ENCODE results near the gene CPNE8. TPM values are rescaled to one million over a fixed set of nuclear protein-coding genes. Genes with fewer than 3 reads are reported as not detected.
A peak's percentile ranks its signal among the peaks of the same experiment; 100 is the strongest.

Gene CPNE8
- total and polyA plus RNA-seq, 8 donors: 2.3 to 36.5 (median 7.3) TPM

- H3K4me1 ChIP-seq: peaks cover 0 to 31% (median 8%) of the 10 kb centered on the region in 4 donors
- no peaks in the 10 kb centered on the region for H3K36me3 ChIP-seq
- H3K9me3 ChIP-seq: no peaks in the 10 kb centered on the region
- no peak overlapping the region for H3K4me3 ChIP-seq
- DNase-seq: no peak
- no peak for TF ChIP-seq CTCF (IDR thresholded peaks at IDR 0.05)
- no peak for TF ChIP-seq EP300 (IDR thresholded peaks at IDR 0.05)
- TF ChIP-seq POLR2AphosphoS5 (IDR thresholded peaks at IDR 0.05): no peak
- no peak for TF ChIP-seq POLR2A (IDR thresholded peaks at IDR 0.05)
- H3K27ac ChIP-seq: peak overlapping the region in 1 of 5 donors; percentile 49
- intact Hi-C loops (cut with DNase I; ENCODE audit: low total_unique reads): no loop called here
- H3K27me3 ChIP-seq: no peaks in the 10 kb centered on the region
Observed at GRCh38 chr12:38892976-38893375, 12.4 kb downstream of the CPNE8 start.

GRCh38 chr12:38892087-38892786 is 13.2 kb downstream of the CPNE8 start:
- DNase-seq: peak; percentile 33 to 73
- intact Hi-C loops (cut with DNase I; ENCODE audit: low total_unique reads): no loop called here
- no peaks in the 10 kb centered on the region for H3K36me3 ChIP-seq
- peak overlapping the region in 2 of 5 donors; percentile 10 to 49 for H3K27ac ChIP-seq
- H3K4me3 ChIP-seq: no peak overlapping the region
- H3K27me3 ChIP-seq: no peaks in the 10 kb centered on the region
- peaks cover 0 to 31% (median 8%) of the 10 kb centered on the region in 4 donors for H3K4me1 ChIP-seq
- no peaks in the 10 kb centered on the region for H3K9me3 ChIP-seq
- TF ChIP-seq POLR2A (IDR thresholded peaks at IDR 0.05) (no peak), CTCF (IDR thresholded peaks at IDR 0.05) (no peak), POLR2AphosphoS5 (IDR thresholded peaks at IDR 0.05) (peak in 2 of 3 donors; percentile 67 to 79)
- WGBS, 5 donors: 18 to 35% (median 22%) methylated on average over 4 of the region's 4 CpGs

- H3K9me3 ChIP-seq: no peaks in the 10 kb centered on the region
- no peak for TF ChIP-seq EP300 (IDR thresholded peaks at IDR 0.05)
- no peak for TF ChIP-seq POLR2AphosphoS5 (IDR thresholded peaks at IDR 0.05)
- TF ChIP-seq CTCF (IDR thresholded peaks at IDR 0.05): no peak
- TF ChIP-seq POLR2A (IDR thresholded peaks at IDR 0.05): no peak
- intact Hi-C loops (cut with DNase I; ENCODE audit: low total_unique reads): no loop called here
- WGBS, 5 donors: 51 to 73% (median 64%) methylated on average over 1 of the region's 1 CpG
- DNase-seq: peak in 1 of 2 donors; percentile 13
- no peaks in the 10 kb centered on the region for H3K36me3 ChIP-seq
- H3K27me3 ChIP-seq: no peaks in the 10 kb centered on the region
- peaks cover 0 to 43% (median 12%) of the 10 kb centered on the region in 4 donors for H3K4me1 ChIP-seq
- H3K27ac ChIP-seq: no peak overlapping the region
- H3K4me3 ChIP-seq: no peak overlapping the region
Observed at GRCh38 chr12:38890102-38890855, 15.1 kb downstream of the CPNE8 start.

GRCh38 chr12:38889297-38889815 is 16.0 kb downstream of the CPNE8 start:
- H3K9me3 ChIP-seq: no peaks in the 10 kb centered on the region

More at GRCh38 chr12:38889297-38889815, 16.0 kb downstream of the CPNE8 start:
- no peak overlapping the region for H3K4me3 ChIP-seq
- no peaks in the 10 kb centered on the region for H3K27me3 ChIP-seq
- no peak overlapping the region for H3K27ac ChIP-seq
- DNase-seq: no peak
- intact Hi-C loops (cut with DNase I; ENCODE audit: low total_unique reads): no loop called here
- peaks cover 0 to 44% (median 12%) of the 10 kb centered on the region in 4 donors for H3K4me1 ChIP-seq
- H3K36me3 ChIP-seq: no peaks in the 10 kb centered on the region
- WGBS, 5 donors: 81 to 92% (median 89%) methylated on average over 5 of the region's 5 CpGs
- no peak for TF ChIP-seq POLR2AphosphoS5 (IDR thresholded peaks at IDR 0.05)

Measured in stomach (tissue), 9 donors.